Measurements from ENCODE around the gene MRPS5.

Gene MRPS5

DNA sequence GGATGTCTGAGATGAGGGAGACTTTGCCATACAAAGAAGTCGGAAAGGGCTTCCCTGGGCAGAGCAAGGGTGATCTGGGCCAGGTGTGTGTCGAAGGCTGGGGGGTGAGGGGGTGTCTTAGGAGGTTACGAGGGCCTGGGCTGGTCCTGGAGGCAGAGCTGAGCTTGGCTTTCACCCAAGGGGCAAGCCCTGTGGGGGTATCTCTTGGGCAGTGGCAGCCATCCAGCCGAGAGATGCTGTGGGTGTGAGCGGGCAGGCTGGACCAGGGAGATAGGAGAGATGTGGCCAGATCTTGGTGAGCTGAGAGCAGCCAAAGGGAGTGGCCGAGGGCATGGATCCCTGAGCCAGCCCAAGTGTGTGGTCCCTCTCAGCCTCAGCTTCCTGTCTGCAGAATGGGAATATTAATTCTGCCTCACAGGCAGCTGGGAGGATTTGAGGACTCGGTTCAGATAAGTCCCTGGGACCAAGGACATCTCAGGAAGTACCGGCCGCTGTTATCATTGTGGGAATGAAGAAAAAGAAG is 63.1 kb downstream of the MRPS5 start:
- Histone ChIP-seq H3K4ac (ENCODE audit: low read depth in 1 of 2, low read length in 2 of 2) (no peak overlapping the region), H3K9ac (ENCODE audit: low read length) (no peak overlapping the region), H2BK12ac (ENCODE audit: low read length in 2 of 2) (no peak overlapping the region), H2BK5ac (ENCODE audit: low read depth, low read length, poor library complexity, severe bottlenecking) (no peak overlapping the region), H2BK120ac (ENCODE audit: low read depth, low read length) (no peak overlapping the region), H3K36me3 (ENCODE audit: control insufficient read depth in 1 of 2, insufficient read depth in 2 of 2, low read depth in 1 of 2, low read length in 2 of 2) (no peaks in the 10 kb centered on the region), H3K79me1 (replicated peaks; ENCODE audit: low read length, poor library complexity, severe bottlenecking) (no peaks in the 10 kb centered on the region), H2AFZ (ENCODE audit: low read depth, low read length) (no peak overlapping the region), H3K4me3 (ENCODE audit: insufficient read depth in 1 of 2, low read depth in 1 of 2, low read length in 2 of 2) (no peak overlapping the region), H4K91ac (ENCODE audit: low read length) (no peak overlapping the region), H3K27me3 (ENCODE audit: control insufficient read depth in 1 of 2, insufficient read depth in 1 of 2, low read length in 2 of 2) (peaks cover 24 to 93% of the 10 kb centered on the region in 2 experiments), H3K27ac (ENCODE audit: low read length, poor library complexity, severe bottlenecking) (no peak overlapping the region), H2AK5ac (ENCODE audit: low read length, severe bottlenecking) (no peak overlapping the region), H3K18ac (ENCODE audit: low read depth in 1 of 2, low read length in 2 of 2) (no peak overlapping the region), H3K23ac (ENCODE audit: low read length in 2 of 2) (no peak overlapping the region), H3K4me2 (ENCODE audit: low read length, poor library complexity, severe bottlenecking) (no peak overlapping the region), H4K8ac (ENCODE audit: low read length) (no peak overlapping the region), H3K4me1 (ENCODE audit: control insufficient read depth, insufficient read depth, low read depth, low read length) (peaks cover 7% of the 10 kb centered on the region), H3K9me3 (ENCODE audit: control insufficient read depth, low read length) (no peaks in the 10 kb centered on the region), H2BK15ac (ENCODE audit: low read depth, poor library complexity, severe bottlenecking) (no peak overlapping the region), H3K14ac (ENCODE audit: low read length in 2 of 2) (no peak overlapping the region)
- no peak for DNase-seq
- WGBS = 80% methylated on average over 9 of the region's 9 CpGs

DNA sequence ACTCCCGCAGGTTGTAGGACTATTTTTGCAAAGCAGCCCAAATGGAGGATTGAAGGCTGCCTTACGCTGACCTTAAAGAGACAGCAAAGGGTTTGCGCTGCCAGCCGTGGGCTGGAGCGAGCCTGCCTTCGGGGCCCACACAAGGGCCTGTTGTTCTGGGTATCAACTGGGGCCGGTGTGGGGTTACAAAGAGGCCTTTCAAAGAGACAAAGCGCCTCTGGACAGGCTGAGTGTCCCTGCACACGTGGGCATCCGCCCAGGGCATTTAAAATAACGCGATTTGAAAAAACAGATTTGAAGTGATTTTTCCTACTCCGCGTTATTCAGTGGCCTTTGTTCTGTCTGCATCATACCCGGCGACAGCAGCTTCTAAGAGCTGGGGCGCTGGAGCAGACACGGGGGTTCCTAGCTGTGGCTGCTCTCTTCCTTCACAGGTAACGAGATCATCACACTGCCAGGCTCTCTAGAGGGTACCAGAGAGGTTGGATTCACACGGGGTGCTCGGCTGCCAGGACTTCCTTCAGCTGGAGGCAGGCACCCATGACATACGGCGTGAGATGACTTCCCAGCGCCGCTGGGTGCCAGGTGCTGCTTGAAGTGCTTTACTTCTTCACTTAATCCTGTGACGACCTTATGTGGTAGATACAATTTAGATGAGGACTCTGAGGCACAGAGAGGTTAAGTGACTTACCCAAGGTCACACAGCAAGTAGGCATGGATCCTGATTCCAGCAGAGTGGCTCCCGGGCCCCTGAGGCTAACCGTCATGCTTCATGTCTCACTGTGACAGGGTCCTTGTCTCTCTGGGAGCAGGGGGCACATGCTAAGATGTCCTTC is 63.9 kb downstream of the MRPS5 start:
- Histone ChIP-seq H3K27ac (ENCODE audit: low read length, poor library complexity, severe bottlenecking) (no peak overlapping the region), H3K79me1 (replicated peaks; ENCODE audit: low read length, poor library complexity, severe bottlenecking) (no peaks in the 10 kb centered on the region), H3K18ac (ENCODE audit: low read depth in 1 of 2, low read length in 2 of 2) (no peak overlapping the region), H3K4me2 (ENCODE audit: low read length, poor library complexity, severe bottlenecking) (no peak overlapping the region), H2BK12ac (ENCODE audit: low read length in 2 of 2) (no peak overlapping the region), H3K14ac (ENCODE audit: low read length in 2 of 2) (no peak overlapping the region), H3K4me3 (ENCODE audit: insufficient read depth in 1 of 2, low read depth in 1 of 2, low read length in 2 of 2) (no peak overlapping the region), H3K23ac (ENCODE audit: low read length in 2 of 2) (no peak overlapping the region), H2BK15ac (ENCODE audit: low read depth, poor library complexity, severe bottlenecking) (no peak overlapping the region), H3K4me1 (ENCODE audit: control insufficient read depth, insufficient read depth, low read depth, low read length) (peaks cover 7% of the 10 kb centered on the region), H3K27me3 (ENCODE audit: control insufficient read depth in 1 of 2, insufficient read depth in 1 of 2, low read length in 2 of 2) (peaks cover 26 to 94% of the 10 kb centered on the region in 2 experiments), H3K9ac (ENCODE audit: low read length) (no peak overlapping the region), H2BK120ac (ENCODE audit: low read depth, low read length) (no peak overlapping the region), H4K8ac (ENCODE audit: low read length) (no peak overlapping the region), H2BK5ac (ENCODE audit: low read depth, low read length, poor library complexity, severe bottlenecking) (no peak overlapping the region), H3K4ac (ENCODE audit: low read depth in 1 of 2, low read length in 2 of 2) (no peak overlapping the region), H4K91ac (ENCODE audit: low read length) (no peak overlapping the region), H2AK5ac (ENCODE audit: low read length, severe bottlenecking) (no peak overlapping the region), H3K9me3 (ENCODE audit: control insufficient read depth, low read length) (no peaks in the 10 kb centered on the region), H3K36me3 (ENCODE audit: control insufficient read depth in 1 of 2, insufficient read depth in 2 of 2, low read depth in 1 of 2, low read length in 2 of 2) (no peaks in the 10 kb centered on the region), H2AFZ (ENCODE audit: low read depth, low read length) (no peak overlapping the region)
- no peak for DNase-seq
- 87% methylated on average over 28 of the region's 28 CpGs for WGBS

GRCh38 chr2:95056461-95057459 is 64.8 kb downstream of the MRPS5 start:
- no peak overlapping the region for H2BK5ac ChIP-seq (ENCODE audit: low read depth, low read length, poor library complexity, severe bottlenecking)
- H3K27ac ChIP-seq (ENCODE audit: low read length, poor library complexity, severe bottlenecking) = no peak overlapping the region
- no peak overlapping the region for H3K9ac ChIP-seq (ENCODE audit: low read length)
- no peak overlapping the region for H3K4me3 ChIP-seq (ENCODE audit: insufficient read depth in 1 of 2, low read depth in 1 of 2, low read length in 2 of 2)
- WGBS = 78% methylated on average over 15 of the region's 15 CpGs
- H2BK12ac ChIP-seq (ENCODE audit: low read length in 2 of 2) = no peak overlapping the region
- no peak overlapping the region for H2BK120ac ChIP-seq (ENCODE audit: low read depth, low read length)
- H3K36me3 ChIP-seq (ENCODE audit: control insufficient read depth in 1 of 2, insufficient read depth in 2 of 2, low read depth in 1 of 2, low read length in 2 of 2) = no peaks in the 10 kb centered on the region
- H4K91ac ChIP-seq (ENCODE audit: low read length) = no peak overlapping the region
- H4K8ac ChIP-seq (ENCODE audit: low read length) = no peak overlapping the region
- H3K9me3 ChIP-seq (ENCODE audit: control insufficient read depth, low read length) = no peaks in the 10 kb centered on the region
- DNase-seq = no peak
- H2BK15ac ChIP-seq (ENCODE audit: low read depth, poor library complexity, severe bottlenecking) = no peak overlapping the region
- H2AK5ac ChIP-seq (ENCODE audit: low read length, severe bottlenecking) = no peak overlapping the region
- H3K27me3 ChIP-seq (ENCODE audit: control insufficient read depth in 1 of 2, insufficient read depth in 1 of 2, low read length in 2 of 2) = peaks cover 19 to 94% of the 10 kb centered on the region in 2 experiments
- no peak overlapping the region for H3K14ac ChIP-seq (ENCODE audit: low read length in 2 of 2)
- no peak overlapping the region for H3K23ac ChIP-seq (ENCODE audit: low read length in 2 of 2)
- H3K18ac ChIP-seq (ENCODE audit: low read depth in 1 of 2, low read length in 2 of 2) = no peak overlapping the region
- peaks cover 7% of the 10 kb centered on the region for H3K4me1 ChIP-seq (ENCODE audit: control insufficient read depth, insufficient read depth, low read depth, low read length)
- no peak overlapping the region for H3K4me2 ChIP-seq (ENCODE audit: low read length, poor library complexity, severe bottlenecking)
- H3K79me1 ChIP-seq (replicated peaks; ENCODE audit: low read length, poor library complexity, severe bottlenecking) = no peaks in the 10 kb centered on the region
- H3K4ac ChIP-seq (ENCODE audit: low read depth in 1 of 2, low read length in 2 of 2) = no peak overlapping the region
- no peak overlapping the region for H2AFZ ChIP-seq (ENCODE audit: low read depth, low read length)

DNA sequence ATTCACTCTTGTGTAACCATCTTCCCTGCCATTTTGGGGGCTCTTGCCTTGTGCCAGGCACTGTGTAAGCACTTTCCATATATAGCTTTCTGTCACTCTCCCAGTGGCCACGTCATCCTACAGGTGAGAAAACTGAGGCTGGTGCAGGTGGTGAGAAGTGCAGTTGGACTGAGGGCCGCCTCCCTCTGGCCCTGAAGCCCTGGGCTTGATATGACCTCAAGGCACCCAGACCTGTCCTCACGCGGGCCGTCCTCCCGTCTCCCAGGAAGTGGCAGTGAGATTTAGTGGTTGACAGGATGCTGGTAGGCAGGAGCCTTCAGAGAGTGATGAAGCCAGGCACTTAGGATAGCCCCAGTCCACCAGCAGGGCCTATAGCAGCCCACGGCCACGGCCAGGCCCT is 65.6 kb downstream of the MRPS5 start:
- Histone ChIP-seq H3K23ac (ENCODE audit: low read length in 2 of 2) (no peak overlapping the region), H3K4me3 (ENCODE audit: insufficient read depth in 1 of 2, low read depth in 1 of 2, low read length in 2 of 2) (no peak overlapping the region), H2BK12ac (ENCODE audit: low read length in 2 of 2) (no peak overlapping the region), H2AFZ (ENCODE audit: low read depth, low read length) (no peak overlapping the region), H3K9ac (ENCODE audit: low read length) (no peak overlapping the region), H3K36me3 (ENCODE audit: control insufficient read depth in 1 of 2, insufficient read depth in 2 of 2, low read depth in 1 of 2, low read length in 2 of 2) (no peaks in the 10 kb centered on the region), H4K91ac (ENCODE audit: low read length) (no peak overlapping the region), H3K79me1 (replicated peaks; ENCODE audit: low read length, poor library complexity, severe bottlenecking) (no peaks in the 10 kb centered on the region), H3K27me3 (ENCODE audit: control insufficient read depth in 1 of 2, insufficient read depth in 1 of 2, low read length in 2 of 2) (peaks cover 14 to 94% of the 10 kb centered on the region in 2 experiments), H3K9me3 (ENCODE audit: control insufficient read depth, low read length) (no peaks in the 10 kb centered on the region), H2AK5ac (ENCODE audit: low read length, severe bottlenecking) (no peak overlapping the region), H3K4ac (ENCODE audit: low read depth in 1 of 2, low read length in 2 of 2) (no peak overlapping the region), H3K18ac (ENCODE audit: low read depth in 1 of 2, low read length in 2 of 2) (no peak overlapping the region), H2BK5ac (ENCODE audit: low read depth, low read length, poor library complexity, severe bottlenecking) (no peak overlapping the region), H3K4me1 (ENCODE audit: control insufficient read depth, insufficient read depth, low read depth, low read length) (peaks cover 7% of the 10 kb centered on the region), H2BK15ac (ENCODE audit: low read depth, poor library complexity, severe bottlenecking) (no peak overlapping the region), H3K27ac (ENCODE audit: low read length, poor library complexity, severe bottlenecking) (no peak overlapping the region), H4K8ac (ENCODE audit: low read length) (no peak overlapping the region), H2BK120ac (ENCODE audit: low read depth, low read length) (no peak overlapping the region), H3K4me2 (ENCODE audit: low read length, poor library complexity, severe bottlenecking) (no peak overlapping the region), H3K14ac (ENCODE audit: low read length in 2 of 2) (no peak overlapping the region)
- WGBS = 74% methylated on average over 8 of the region's 8 CpGs
- no peak for DNase-seq
